IMR-90 (cell line): ENCODE data around the gene PRPF40B. TPM values are rescaled to one million over a fixed set of nuclear protein-coding genes. Genes with fewer than 3 reads are reported as not detected.

Experiments
- ATAC-seq: fragments of 200-7000 bp; cut with Tn5 transposase; 2 replicates; pipeline ENCODE4 v1.9.1; 2020; ENCODE audit warnings: low read depth, mild to moderate bottlenecking, moderate library complexity
- BruUV-seq: library from RNA; stranded (reverse); fragments of 400-500 nt; replicated peaks from 2 replicates; lab custom pipeline; 2021; lab: Mats Ljungman, UMichigan
- CTCF ChIA-PET: fragments of 300-600 bp; formaldehyde crosslinking; extraction: SDS; loops from one replicate; lab custom pipeline; 2021; ENCODE audit warnings: antibody characterized with exemption; lab: Yijun Ruan, JAX
- POLR2A ChIA-PET: fragments of 300-600 bp; sonication (Branson Sonifier 250); formaldehyde crosslinking; loops from one replicate; lab custom pipeline; 2022; ENCODE audit warnings: antibody characterized with exemption; ENCODE audit not compliant: unreplicated experiment; lab: Charles Lee
- DNase-seq: peaks from one replicate; pipeline ENCODE4 v3.0.0; 2013
- H2AFZ ChIP-seq: replicated peaks from 2 replicates; pipeline ENCODE3; 2013; ENCODE audit warnings: low read length, mild to moderate bottlenecking; ENCODE audit not compliant: poor library complexity
- H2AK5ac ChIP-seq: 2 replicates; pipeline ENCODE4 v1.6.1; 2013; ENCODE audit warnings: low read depth, low read length, inconsistent platforms
- H2AK9ac ChIP-seq: replicated peaks from 2 replicates; pipeline ENCODE3; 2013; ENCODE audit warnings: mild to moderate bottlenecking, low read depth, low read length, moderate library complexity; ENCODE audit not compliant: poor library complexity
- H2BK120ac ChIP-seq: 2 replicates; pipeline ENCODE4 v1.6.1; 2013; ENCODE audit warnings: low read depth, low read length, inconsistent platforms
- H2BK15ac ChIP-seq: 3 replicates; pipeline ENCODE4 v1.6.1; 2013; ENCODE audit warnings: low read depth, low read length, inconsistent platforms
- H2BK20ac ChIP-seq: 2 replicates; pipeline ENCODE4 v1.6.1; 2013; ENCODE audit warnings: low read depth, mild to moderate bottlenecking, inconsistent platforms, low read length, moderate library complexity
- H2BK5ac ChIP-seq: 2 replicates; pipeline ENCODE4 v1.6.1; 2013; ENCODE audit warnings: mild to moderate bottlenecking, low read depth, low read length, inconsistent platforms; ENCODE audit not compliant: poor library complexity, severe bottlenecking
- H3K14ac ChIP-seq: replicated peaks from 2 replicates; pipeline ENCODE4 v1.6.1; 2013; ENCODE audit warnings: low read depth, low read length, inconsistent platforms
- H3K18ac ChIP-seq: 2 replicates; pipeline ENCODE4 v1.6.1; 2013; ENCODE audit warnings: low read depth, low read length, control low read depth
- H3K23ac ChIP-seq: 2 replicates; pipeline ENCODE4 v1.6.1; 2013; ENCODE audit warnings: low read depth, low read length, inconsistent platforms
- H3K27ac ChIP-seq: 2 replicates; pipeline ENCODE4 v1.5.1; 2013; ENCODE audit warnings: mild to moderate bottlenecking, control low read depth, low read length; ENCODE audit not compliant: insufficient read depth
- H3K27me3 ChIP-seq: 2 replicates; pipeline ENCODE4 v1.6.1; 2013; ENCODE audit warnings: low read length; ENCODE audit not compliant: control insufficient read depth, insufficient read depth
- H3K36me3 ChIP-seq: 2 replicates; pipeline ENCODE4 v1.6.1; 2013; ENCODE audit warnings: low read length, mixed read lengths; ENCODE audit not compliant: control insufficient read depth, insufficient read depth
- H3K4ac ChIP-seq: 2 replicates; pipeline ENCODE4 v1.6.1; 2013; ENCODE audit warnings: low read depth, low read length, inconsistent platforms
- H3K4me1 ChIP-seq: 2 replicates; pipeline ENCODE4 v1.6.1; 2013; ENCODE audit warnings: low read length, mixed read lengths; ENCODE audit not compliant: control insufficient read depth, insufficient read depth
- H3K4me2 ChIP-seq: 2 replicates; pipeline ENCODE4 v1.6.1; 2013; ENCODE audit warnings: low read depth, mild to moderate bottlenecking, control low read depth, low read length, moderate library complexity
- H3K4me3 ChIP-seq: 2 replicates; pipeline ENCODE4 v1.5.1; 2013; ENCODE audit warnings: low read depth, mild to moderate bottlenecking, control low read depth, low read length, moderate library complexity; ENCODE audit not compliant: insufficient read depth
- H3K56ac ChIP-seq: 2 replicates; pipeline ENCODE4 v1.6.1; 2013; ENCODE audit warnings: low read length, inconsistent platforms; ENCODE audit not compliant: insufficient read depth; ENCODE audit errors: extremely low read depth
- H3K79me1 ChIP-seq, 2 experiments: 2 replicates each; pipeline ENCODE4 v1.6.1; 2013; ENCODE audit warnings: low read length in 2 of 2, inconsistent platforms in 1 of 2, low read depth in 1 of 2
- H3K9ac ChIP-seq: 2 replicates; pipeline ENCODE4 v1.6.1; 2013; ENCODE audit warnings: low read depth, low read length, control low read depth
- H3K9me1 ChIP-seq: 2 replicates; pipeline ENCODE4 v1.6.1; 2013; ENCODE audit warnings: low read length, inconsistent platforms; ENCODE audit not compliant: insufficient read depth
- H3K9me3 ChIP-seq: 2 replicates; pipeline ENCODE4 v1.6.1; 2013; ENCODE audit warnings: low read length; ENCODE audit not compliant: control insufficient read depth, insufficient read depth
- H4K20me1 ChIP-seq: 2 replicates; pipeline ENCODE4 v1.6.1; 2013; ENCODE audit warnings: low read length, inconsistent platforms; ENCODE audit not compliant: insufficient read depth
- H4K5ac ChIP-seq: 2 replicates; pipeline ENCODE4 v1.6.1; 2013; ENCODE audit warnings: mild to moderate bottlenecking, low read depth, low read length, control low read depth
- H4K8ac ChIP-seq, 2 experiments: 2 replicates each; pipeline ENCODE4 v1.6.1; 2013; ENCODE audit warnings: low read depth in 2 of 2, low read length in 2 of 2, control low read depth in 1 of 2, inconsistent platforms in 1 of 2
- H4K91ac ChIP-seq: 2 replicates; pipeline ENCODE4 v1.6.1; 2013; ENCODE audit warnings: low read depth, low read length, inconsistent platforms; ENCODE audit not compliant: insufficient read depth
- BHLHE40 ChIP-seq: fragments of 150-350 bp; IDR thresholded peaks from 2 replicates; pipeline ENCODE4 v1.6.1; 2016; ENCODE audit warnings: mild to moderate bottlenecking, low read depth, low read length
- CEBPB ChIP-seq: IDR thresholded peaks from 2 replicates; pipeline ENCODE4 v1.6.1; 2012; ENCODE audit warnings: low read depth, low read length, improper control_type of control experiment
- CHD1 ChIP-seq: IDR thresholded peaks from 2 replicates; pipeline ENCODE4 v1.6.1; 2012; ENCODE audit warnings: low read depth, low read length, improper control_type of control experiment
- CTCF ChIP-seq: conservative IDR thresholded peaks from 2 replicates; pipeline ENCODE4 v1.5.1; 2012; ENCODE audit warnings: mild to moderate bottlenecking, low read depth, low read length, improper control_type of control experiment
- FOS ChIP-seq: fragments of 150-350 bp; IDR thresholded peaks from 2 replicates; pipeline ENCODE4 v1.6.1; 2016; ENCODE audit warnings: low read depth, low read length
- MAFK ChIP-seq: IDR thresholded peaks from 2 replicates; pipeline ENCODE4 v1.6.1; 2012; ENCODE audit warnings: low read depth, low read length, improper control_type of control experiment
- MAZ ChIP-seq: IDR thresholded peaks from 2 replicates; pipeline ENCODE4 v1.6.1; 2012; ENCODE audit warnings: low read depth, mild to moderate bottlenecking, low read length, improper control_type of control experiment, moderate library complexity, borderline replicate concordance
- MXI1 ChIP-seq: IDR thresholded peaks from 2 replicates; pipeline ENCODE4 v1.6.1; 2012; ENCODE audit warnings: low read depth, mild to moderate bottlenecking, low read length, moderate library complexity, borderline replicate concordance
- NFE2L2 ChIP-seq: fragments of 150-350 bp; IDR thresholded peaks from 2 replicates; pipeline ENCODE4 v1.6.1; 2016; ENCODE audit warnings: low read depth, mild to moderate bottlenecking, low read length
- POLR2A ChIP-seq: IDR thresholded peaks from 2 replicates; pipeline ENCODE4 v1.6.1; 2012; ENCODE audit warnings: mild to moderate bottlenecking, low read depth, low read length
- RAD21 ChIP-seq: IDR thresholded peaks from 2 replicates; pipeline ENCODE4 v1.6.1; 2012; ENCODE audit warnings: low read length, improper control_type of control experiment
- RCOR1 ChIP-seq: IDR thresholded peaks from 2 replicates; pipeline ENCODE4 v1.6.1; 2012; ENCODE audit warnings: mild to moderate bottlenecking, low read length, improper control_type of control experiment; ENCODE audit not compliant: insufficient replicate concordance
- RFX5 ChIP-seq: IDR thresholded peaks from 2 replicates; pipeline ENCODE4 v1.8.0; 2012; ENCODE audit warnings: low read depth, mild to moderate bottlenecking, low read length, moderate library complexity
- USF2 ChIP-seq: fragments of 150-350 bp; IDR thresholded peaks from 2 replicates; pipeline ENCODE4 v1.6.1; 2017; ENCODE audit warnings: mild to moderate bottlenecking, antibody characterized with exemption, low read length, low read depth
- WGBS, 2 experiments: methylation state at CpG; one replicate each; pipeline versions ENCODE4 v1.1.5 to v1.1.7; 2013; ENCODE audit warnings: missing lambda C conversion rate in 2 of 2; ENCODE audit not compliant: insufficient read length in 1 of 2; ENCODE audit errors: extremely low coverage in 2 of 2; 5-methylcytosine and 5-hydroxymethylcytosine counted together
- dilution Hi-C: fragments of 300-500 bp; cut with HindIII; formaldehyde crosslinking; loops from one replicate; pipeline ENCODE4 v1.14.3; 2018; ENCODE audit warnings: low sequenced_read_pairs; ENCODE audit not compliant: unreplicated experiment
- in situ Hi-C: fragments of 300-500 bp; cut with MboI; formaldehyde crosslinking; loops from 3 replicates; pipeline ENCODE4 v1.14.3; 2019; ENCODE audit warnings: low sequenced_read_pairs, inconsistent platforms, mixed read lengths
- intact Hi-C: fragments of 100-400 bp; cut with micrococcal nuclease; formaldehyde crosslinking; loops from 2 replicates; pipeline ENCODE4 v1.10.0; 2022
- polyA plus RNA-seq, 3 experiments: library from polyadenylated mRNA; depleted of rRNA; stranded (reverse); fragments of >200 nt; gene quantifications; 2 replicates each; pipeline ENCODE4 v1.2.3, GENCODE V29; 2012; ENCODE audit warnings: low replicate concordance in 1 of 3
- total RNA-seq: library from RNA; depleted of rRNA; stranded (reverse); fragments of >200 nt; gene quantifications from 2 replicates; pipeline ENCODE4 v1.2.3, GENCODE V29; 2012
- TF ChIP-seq, protein P1 (sequence below): fragments of 150-350 bp; IDR thresholded peaks from 2 replicates; pipeline ENCODE4 v1.6.1; 2016; ENCODE audit warnings: low read depth, mild to moderate bottlenecking, low read length, moderate library complexity, borderline replicate concordance

The PRPF40B gene
- total and polyA plus RNA-seq, 2 of the 4 experiments (the other 2 are of a cell fraction), result 5.0 to 11.8 TPM

- DNase-seq (no peak), ATAC-seq (no peak)
- Histone ChIP-seq H3K18ac (no peak overlapping the region), H3K9ac (no peak overlapping the region), H3K14ac (no peak overlapping the region), H3K27ac (no peak overlapping the region), H3K4me2 (no peak overlapping the region), H3K23ac (no peak overlapping the region), H4K91ac (no peak overlapping the region), H4K5ac (no peak overlapping the region), H2BK5ac (no peak overlapping the region), H4K8ac (no peak overlapping the region), H3K36me3 (peaks cover 78% of the 10 kb centered on the region), H2AK5ac (no peak overlapping the region), H4K20me1 (0 out of 2 replicates have a peak, but pooled peaks cover 4% of the 10 kb centered on the region), H3K4ac (no peak overlapping the region), H3K4me1 (no peaks in the 10 kb centered on the region), H2BK20ac (no peak overlapping the region), H2AFZ (no peak overlapping the region), H2BK15ac (no peak overlapping the region), H3K4me3 (no peak overlapping the region), H3K9me3 (no peaks in the 10 kb centered on the region), H3K56ac (no peak overlapping the region), H3K79me1 (no peaks in the 10 kb centered on the region), H2BK120ac (no peak overlapping the region), H3K9me1 (0 out of 2 replicates have a peak, but pooled peaks cover 4% of the 10 kb centered on the region), H3K27me3 (no peaks in the 10 kb centered on the region), H2AK9ac (no peak overlapping the region)
- ChIA-PET CTCF (no interaction called here), POLR2A (no interaction called here)
- intact Hi-C loops, result no loop called here
- TF ChIP-seq RCOR1, result no peak
- TF ChIP-seq RFX5, result no peak
- no peak for TF ChIP-seq CEBPB
- TF ChIP-seq CTCF, result no peak
- TF ChIP-seq MXI1, result no peak
- no peak for TF ChIP-seq FOS
- TF ChIP-seq BHLHE40, result no peak
- TF ChIP-seq RAD21, result no peak
- TF ChIP-seq NFE2L2, result no peak
- TF ChIP-seq USF2, result no peak
- no peak for TF ChIP-seq POLR2A
- no peak for TF ChIP-seq MAFK
- no peak for TF ChIP-seq MAZ
- TF ChIP-seq, protein P1, sequence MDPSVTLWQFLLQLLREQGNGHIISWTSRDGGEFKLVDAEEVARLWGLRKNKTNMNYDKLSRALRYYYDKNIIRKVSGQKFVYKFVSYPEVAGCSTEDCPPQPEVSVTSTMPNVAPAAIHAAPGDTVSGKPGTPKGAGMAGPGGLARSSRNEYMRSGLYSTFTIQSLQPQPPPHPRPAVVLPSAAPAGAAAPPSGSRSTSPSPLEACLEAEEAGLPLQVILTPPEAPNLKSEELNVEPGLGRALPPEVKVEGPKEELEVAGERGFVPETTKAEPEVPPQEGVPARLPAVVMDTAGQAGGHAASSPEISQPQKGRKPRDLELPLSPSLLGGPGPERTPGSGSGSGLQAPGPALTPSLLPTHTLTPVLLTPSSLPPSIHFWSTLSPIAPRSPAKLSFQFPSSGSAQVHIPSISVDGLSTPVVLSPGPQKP, result no peak
- no peak for TF ChIP-seq CHD1
- dilution Hi-C loops, result no loop called here
- in situ Hi-C loops, result no loop called here
- no TSS peak for BruUV-seq
- 100% methylated on average over 3 of the region's 7 CpGs; no CpG with 5 or more reads in 1 of the 2 experiments for WGBS, 2 experiments
These were observed 23.0 kb downstream of the PRPF40B start for GRCh38 chr12:49646331-49646830.
